Activated T-cell treated with anti-CD3 and anti-CD28 coated beads, Interleukin-2, amount 50 U/mL, for 1 hour (primary cell): Measurements from ENCODE around the gene NTRK2.

Experiments used
- DNase-seq: peaks from one replicate; pipeline ENCODE4 v3.0.0-alpha.2; 2020

NTRK2 gene

DNA sequence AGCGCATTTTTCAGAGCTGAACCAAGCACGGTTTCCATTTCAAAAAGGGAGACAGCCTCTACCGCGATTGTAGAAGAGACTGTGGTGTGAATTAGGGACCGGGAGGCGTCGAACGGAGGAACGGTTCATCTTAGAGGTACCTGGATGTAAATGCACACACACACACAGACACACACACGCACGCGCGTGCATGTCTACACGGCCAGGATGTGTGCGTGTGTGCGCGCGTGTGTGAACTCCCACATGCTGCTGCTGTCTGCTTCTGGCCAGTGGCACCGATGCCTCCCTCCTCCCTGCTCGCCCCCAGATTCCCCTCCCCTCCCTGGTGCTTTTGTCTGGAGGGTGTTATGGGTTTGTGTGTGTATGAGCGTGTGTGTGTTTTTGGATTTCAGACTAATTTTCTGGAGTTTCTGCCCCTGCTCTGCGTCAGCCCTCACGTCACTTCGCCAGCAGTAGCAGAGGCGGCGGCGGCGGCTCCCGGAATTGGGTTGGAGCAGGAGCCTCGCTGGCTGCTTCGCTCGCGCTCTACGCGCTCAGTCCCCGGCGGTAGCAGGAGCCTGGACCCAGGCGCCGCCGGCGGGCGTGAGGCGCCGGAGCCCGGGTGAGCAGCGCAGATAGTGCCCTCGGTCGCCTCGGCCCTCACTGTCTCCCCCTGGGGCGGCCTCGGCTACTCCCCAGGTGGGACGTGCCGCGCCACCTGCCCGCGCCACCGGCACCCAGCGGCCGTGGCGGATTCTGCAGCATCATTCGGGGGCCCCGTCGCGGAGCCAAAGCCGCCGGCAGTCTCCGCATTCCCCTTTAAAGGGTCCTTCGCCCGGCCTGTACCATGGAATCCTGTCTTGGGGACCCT is at the start of gene NTRK2:
NTRK2 (plus strand) TSS at position 442 of the 850 bp plus-strand sequence. CDS start 1,020 bp downstream, outside the sequence.
- DNase-seq, result no peak

DNA sequence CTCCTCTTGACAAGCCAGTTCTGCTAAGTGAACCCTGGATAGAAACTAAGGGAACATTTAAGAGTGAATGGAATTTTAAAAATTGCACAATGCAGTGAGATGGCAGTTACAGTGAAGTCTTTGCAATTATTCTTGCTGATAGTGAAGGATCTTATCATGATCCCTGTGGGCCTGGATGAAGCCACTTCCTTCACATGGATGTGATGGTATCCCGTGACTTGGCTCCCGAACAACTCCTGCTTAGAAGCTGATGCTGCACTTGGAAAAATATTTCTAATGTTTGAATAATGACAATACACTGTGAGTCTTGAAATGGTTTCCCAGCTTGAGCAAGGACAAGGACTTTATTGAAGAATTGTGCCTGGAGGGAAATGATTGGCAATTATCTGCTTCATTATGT is 49.2 kb upstream of the NTRK2 start:
- DNase-seq, result no peak

DNA sequence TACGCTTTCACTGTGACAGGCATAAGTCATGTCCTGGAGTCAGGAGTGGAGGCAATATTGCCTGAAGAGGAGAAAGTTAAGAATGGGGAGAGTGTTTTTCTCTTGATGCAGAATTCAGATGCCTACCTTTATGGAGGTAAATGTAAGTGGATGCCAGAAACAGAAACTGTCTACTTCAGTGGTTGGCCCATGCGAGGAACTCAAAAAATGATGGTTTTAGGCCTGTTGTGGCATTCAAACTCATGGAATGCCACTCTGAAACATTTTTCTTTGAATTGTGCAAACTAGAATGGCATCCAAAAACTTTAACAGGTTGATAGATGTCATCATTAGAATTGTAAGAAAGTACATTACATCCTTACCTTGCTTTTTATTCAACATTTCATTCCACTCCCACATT is 47.7 kb upstream of the NTRK2 start:
- no peak for DNase-seq

DNA sequence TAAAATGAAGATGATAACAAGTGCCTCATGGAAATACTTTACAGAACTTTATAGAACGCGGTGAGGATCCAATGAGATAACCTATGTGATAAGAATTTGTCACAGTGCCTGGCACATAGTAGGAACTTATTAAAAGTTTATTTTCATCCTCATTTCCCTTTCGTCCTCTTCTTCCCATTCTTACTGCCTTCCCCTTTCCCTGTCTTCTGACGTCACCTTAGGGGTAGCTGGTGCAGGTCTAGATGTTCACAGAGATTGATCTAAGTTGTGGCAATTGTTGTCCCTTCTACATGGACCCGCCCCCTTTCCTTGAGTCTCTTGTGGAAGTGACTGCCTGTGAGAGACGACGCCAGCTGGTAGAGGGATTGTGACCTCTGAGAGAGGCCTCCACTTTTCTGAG is 46.5 kb upstream of the NTRK2 start:
- DNase-seq, result no peak

DNA sequence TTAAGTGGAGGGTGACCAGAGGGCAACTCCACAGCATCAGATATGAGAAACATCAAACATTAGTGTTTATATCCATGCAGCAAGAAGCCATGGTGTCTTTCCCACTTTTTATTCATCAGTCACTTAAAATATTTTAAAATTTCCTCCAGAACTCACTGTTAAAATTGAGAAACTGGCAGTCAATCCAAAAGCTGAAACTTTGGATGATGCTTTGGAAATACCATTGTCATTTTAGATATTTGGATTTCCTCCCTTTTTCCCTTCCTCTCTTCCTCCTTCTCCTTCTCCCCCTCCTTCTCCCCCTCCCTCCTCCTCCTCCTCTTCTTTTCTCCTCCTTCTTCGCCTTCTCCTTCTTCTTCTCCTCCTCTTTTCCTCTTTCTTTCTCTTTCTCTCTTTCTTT is 33.1 kb upstream of the NTRK2 start:
- no peak for DNase-seq

DNA sequence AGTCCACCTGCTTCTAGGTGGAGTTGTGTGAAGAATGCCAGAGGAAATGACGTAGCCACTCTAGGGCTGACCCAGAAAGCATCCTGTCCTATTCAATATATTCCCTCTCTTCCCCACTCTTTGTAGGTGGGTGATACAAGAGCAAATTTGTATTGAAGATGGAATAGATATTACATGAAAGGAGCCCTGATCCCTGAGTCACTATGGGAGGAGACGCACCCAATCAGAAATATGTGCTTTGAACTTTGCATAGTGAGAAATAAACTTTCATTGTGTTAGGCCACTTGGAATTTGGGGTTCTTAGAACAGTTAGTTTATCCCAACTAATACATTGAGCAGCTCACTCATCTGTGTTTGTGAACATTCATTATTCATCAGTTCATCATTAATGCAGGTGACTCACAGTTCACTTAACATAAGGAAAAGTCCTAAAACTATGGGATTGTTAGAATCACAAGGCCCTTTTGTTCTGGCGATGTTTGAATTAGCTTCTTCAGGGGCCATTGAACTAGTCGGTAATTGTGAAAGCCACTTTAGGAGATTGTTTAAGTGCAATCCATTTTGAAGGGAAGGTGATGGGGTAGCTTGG is 26.9 kb upstream of the NTRK2 start:
- DNase-seq, result no peak

DNA sequence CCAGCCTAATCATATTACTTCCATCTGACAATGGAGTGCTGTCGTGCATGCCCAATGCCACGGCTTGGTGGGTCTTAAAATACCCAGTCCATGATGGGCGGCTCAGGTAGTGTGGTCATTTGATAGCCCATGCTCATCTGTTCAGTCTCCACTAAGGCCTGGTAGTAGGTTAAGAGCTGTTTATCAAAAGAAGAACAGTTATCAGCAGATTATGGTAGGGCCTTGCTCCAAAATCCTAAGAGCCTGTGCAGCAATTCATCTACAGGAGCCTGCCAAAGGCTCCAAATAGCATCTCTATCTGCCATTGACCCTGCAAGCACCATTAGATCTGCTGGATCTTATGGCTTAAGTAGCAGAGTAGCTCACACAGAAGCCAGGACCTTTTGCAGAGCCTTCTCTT is 21.8 kb upstream of the NTRK2 start:
- DNase-seq, result no peak

DNA sequence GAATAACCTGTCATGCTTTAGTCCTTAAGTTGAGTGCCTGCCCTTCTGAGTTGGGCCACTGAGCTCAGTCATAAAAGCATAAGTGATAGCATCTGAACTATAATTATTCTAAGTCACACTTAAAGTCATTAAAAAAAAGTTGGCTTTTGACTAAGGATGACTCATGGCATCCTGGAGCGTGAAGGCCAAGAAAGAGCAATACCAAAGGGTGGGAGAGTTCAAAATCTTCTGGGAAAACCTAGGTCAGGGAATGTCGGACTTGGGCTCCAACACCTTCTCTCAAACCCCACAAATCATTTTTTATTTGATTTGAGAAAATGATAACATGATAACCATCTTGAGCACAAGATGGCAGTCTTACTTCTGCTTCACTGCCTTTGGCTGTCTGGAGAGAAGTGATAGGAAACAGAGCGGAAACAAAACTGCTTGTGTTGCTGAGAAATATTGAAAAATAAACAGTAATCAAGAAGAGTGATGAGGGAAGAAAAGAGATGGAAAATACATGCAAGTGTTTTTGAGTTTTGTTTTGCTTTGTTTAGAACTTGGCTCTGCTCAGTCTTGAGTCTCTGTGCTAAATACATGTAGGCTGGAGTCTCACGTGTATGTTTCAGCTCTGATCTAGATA is 16.9 kb upstream of the NTRK2 start:
- DNase-seq, result no peak

DNA sequence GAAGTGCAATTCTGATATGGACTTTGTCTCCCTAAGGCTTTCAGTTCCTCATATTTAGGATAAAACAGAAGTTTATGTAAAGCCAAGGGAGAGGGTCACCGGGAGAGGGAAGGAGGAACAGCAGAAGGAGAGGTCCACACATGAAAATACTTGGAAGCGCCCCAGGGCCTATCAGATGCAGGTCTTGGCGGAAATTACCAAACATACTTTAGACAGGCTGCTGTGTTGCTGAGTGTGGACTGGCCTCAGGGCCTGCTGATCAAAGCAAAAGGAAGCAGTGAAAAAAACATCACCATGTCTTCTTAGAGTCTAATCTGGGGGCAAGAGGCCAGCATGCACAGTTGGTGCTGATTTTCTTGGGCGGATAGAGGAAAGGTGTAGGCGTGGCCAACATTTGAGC is 14.1 kb upstream of the NTRK2 start:
- no peak for DNase-seq

DNA sequence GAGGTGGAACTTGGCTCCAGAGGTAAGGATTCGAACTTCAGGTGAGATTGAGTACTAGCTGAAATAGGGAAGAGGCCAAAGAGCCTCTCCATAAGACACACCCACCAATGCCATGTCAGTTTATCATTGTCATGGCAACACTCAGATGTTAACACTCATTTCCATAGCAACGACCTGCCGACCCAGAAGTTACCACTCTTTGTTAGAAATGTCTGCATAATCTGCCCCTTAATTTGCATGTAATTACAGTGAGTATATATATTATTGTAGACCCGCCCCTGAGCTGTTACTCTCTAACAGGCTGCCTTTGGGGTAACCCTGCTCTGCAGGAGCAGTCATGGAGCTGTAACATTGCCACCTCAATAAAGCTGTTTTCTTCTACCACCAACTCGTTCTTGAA is 10.2 kb upstream of the NTRK2 start:
- DNase-seq, result no peak

DNA sequence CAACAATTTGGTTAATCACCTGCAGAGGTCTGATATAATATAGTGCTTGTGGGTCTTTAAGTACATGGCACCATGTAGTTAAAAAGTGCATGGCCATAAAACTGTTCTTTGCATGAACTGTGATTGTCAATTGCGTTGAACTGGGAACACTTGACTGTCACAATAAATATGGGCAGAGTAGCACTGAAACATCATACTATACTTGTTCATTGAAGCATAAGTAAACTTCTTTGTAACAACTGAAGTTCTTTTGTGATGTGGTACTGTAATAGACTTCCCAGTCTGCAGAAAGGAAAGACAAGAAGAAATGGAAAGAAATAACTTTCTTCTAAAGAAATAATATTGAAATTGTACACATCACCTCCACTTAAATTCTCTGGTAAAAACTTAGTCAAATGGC is 9.8 kb upstream of the NTRK2 start:
- DNase-seq, result no peak

DNA sequence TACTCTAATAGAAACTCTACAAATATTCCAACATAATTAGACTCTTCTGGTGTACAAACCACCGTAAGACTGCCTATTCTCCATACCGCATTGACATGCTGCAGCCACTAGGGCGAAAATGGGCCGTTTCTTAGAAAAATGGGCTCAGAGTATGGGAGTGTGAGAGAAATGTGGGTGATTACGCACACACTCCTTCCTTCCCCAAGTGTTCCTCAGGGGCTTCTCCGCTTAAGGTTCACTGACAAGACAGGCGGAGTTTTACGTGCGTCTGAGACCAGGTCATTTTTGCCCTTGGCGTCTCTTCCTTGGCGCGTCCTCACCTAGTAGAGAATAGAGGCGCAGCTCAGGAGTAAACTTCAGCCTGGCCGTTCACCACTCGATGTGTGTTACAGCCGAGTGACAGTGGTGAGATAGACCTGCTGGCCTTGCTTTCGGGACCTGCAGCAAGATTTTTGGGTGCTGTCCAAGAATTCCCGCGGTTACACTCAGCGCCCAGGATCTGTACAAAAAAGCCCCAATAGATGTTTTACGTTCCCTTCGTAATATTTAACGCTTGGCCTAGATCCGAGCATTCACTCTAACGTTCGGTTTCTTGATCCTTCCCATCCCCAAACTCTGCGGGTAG is 1.8 kb upstream of the NTRK2 start:
- no peak for DNase-seq

DNA sequence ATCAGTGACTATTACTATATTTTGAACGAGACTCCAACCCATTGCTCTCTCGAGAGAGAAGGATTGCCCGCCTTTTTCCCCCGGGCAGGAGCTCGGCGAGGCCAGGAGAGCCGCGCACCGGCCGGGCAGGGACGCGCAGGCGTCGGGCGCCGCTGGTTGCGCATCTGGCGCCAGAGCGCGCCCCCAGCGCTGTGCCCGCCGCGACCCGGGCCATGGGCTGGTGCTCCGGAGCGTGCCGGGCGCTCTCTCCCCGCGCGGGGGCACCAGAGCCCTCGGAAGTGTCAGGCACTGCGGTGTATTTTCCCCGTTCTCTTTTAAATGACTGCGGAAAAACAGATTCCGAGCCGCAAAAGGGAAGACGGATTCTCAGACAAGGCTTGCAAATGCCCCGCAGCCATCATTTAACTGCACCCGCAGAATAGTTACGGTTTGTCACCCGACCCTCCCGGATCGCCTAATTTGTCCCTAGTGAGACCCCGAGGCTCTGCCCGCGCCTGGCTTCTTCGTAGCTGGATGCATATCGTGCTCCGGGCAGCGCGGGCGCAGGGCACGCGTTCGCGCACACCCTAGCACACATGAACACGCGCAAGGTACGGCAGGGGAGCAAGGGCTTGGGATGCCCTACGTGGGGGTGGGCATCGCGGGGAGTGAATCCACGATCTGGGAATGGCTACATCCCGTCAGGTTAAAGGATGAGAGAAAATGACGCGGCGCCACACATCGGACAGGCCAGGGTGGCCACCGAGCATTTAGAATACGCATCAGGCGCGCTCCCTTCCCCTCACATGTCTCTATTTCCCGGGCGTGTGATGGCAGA is 1.1 kb upstream of the NTRK2 start:
- DNase-seq, result no peak

DNA sequence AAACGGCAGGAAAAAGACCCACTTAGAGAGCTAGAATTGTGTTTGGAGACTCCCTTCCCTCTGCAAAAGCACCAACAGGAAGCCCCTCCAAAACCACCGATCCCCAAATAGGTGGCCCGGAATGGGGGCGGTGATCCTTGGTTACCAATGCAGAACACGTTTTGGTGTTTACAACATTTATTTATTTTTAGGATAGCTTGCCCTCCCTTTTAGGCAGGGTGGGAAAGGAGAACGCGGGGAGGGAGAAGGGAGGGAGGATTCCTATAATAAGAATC is 579 bp upstream of the NTRK2 start:
- DNase-seq, result no peak

DNA sequence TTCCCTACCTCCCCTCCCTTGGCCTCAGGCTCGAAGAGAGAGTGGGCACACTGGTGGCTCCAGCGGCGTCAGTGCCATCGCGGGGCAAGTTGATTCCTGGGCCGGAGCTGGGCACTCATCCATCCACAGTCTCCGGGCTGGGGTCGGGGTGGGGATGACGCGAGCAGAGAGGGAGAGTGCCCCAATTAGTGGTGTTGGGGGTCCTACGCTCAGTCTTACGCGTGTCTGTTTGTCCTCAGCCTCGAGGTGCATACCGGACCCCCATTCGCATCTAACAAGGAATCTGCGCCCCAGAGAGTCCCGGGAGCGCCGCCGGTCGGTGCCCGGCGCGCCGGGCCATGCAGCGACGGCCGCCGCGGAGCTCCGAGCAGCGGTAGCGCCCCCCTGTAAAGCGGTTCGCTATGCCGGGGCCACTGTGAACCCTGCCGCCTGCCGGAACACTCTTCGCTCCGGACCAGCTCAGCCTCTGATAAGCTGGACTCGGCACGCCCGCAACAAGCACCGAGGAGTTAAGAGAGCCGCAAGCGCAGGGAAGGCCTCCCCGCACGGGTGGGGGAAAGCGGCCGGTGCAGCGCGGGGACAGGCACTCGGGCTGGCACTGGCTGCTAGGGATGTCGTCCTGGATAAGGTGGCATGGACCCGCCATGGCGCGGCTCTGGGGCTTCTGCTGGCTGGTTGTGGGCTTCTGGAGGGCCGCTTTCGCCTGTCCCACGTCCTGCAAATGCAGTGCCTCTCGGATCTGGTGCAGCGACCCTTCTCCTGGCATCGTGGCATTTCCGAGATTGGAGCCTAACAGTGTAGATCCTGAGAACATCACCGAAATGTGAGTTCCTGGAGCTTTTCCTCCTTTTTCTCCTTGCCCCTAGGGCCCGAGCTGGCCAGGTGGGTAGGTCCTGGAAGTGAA is 861 bp downstream of the NTRK2 start:
- DNase-seq, result no peak

DNA sequence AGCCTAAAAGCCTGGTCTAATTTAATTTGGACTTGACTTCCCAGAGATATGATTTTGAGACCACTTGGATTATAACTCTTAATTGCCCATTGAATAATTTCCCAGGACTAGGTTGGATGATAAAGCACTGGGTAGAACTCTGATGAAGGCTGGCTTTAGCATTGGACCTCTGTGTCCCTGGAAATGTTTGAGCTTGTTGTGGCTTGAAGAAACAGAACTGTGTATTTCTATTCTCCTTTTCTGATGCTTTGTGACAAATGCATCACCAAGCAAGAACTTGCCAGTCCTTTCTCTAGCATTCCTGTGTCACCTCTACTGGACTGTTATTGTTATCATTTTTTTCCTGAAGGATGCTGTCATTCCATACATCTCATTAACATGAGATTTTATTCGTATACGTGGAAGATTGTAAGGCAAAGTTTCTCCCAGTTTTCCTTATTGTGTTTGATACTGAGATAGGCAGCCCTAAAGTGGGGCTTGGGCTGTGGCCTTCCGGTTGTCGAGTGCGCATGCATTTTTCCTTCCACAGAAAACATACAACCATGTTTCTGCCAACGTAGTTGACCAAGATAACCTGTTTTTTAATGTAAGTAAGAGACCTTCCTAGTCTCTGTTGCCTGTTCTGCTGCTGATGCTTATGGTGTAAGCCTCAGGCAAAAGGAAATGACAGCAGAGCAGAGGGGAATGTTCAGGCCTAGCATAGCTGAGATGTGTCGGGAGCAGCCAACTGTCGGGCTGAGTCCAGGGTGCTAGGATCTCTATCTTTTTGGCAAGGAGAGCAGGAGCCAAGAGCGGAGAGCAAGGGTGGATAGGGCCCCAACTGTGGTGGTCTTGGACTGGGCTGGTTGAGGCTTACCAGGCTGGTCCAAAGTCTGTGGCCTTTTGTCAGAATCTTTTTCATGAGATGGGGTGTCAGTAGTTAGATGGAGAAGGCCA is 2.3 kb downstream of the NTRK2 start:
- no peak for DNase-seq

DNA sequence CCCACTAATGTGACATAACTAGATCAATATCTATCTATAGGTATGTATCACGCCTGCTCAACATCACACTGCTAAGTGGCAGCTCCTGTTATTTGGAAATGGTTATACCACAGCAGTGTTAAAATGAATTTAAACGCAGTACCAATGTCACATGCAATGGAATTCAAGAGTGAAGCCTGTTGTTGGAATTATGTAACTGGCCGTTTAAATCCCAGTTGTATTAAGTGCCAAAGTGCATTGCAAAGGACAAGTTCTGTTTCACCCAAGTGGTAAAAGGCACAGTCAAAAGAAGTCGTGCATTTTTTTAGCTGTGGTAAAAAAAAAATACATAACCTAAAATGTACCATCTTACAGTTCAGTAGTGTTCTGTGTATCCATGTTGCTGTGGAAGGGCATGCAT is 4.3 kb downstream of the NTRK2 start:
- no peak for DNase-seq

DNA sequence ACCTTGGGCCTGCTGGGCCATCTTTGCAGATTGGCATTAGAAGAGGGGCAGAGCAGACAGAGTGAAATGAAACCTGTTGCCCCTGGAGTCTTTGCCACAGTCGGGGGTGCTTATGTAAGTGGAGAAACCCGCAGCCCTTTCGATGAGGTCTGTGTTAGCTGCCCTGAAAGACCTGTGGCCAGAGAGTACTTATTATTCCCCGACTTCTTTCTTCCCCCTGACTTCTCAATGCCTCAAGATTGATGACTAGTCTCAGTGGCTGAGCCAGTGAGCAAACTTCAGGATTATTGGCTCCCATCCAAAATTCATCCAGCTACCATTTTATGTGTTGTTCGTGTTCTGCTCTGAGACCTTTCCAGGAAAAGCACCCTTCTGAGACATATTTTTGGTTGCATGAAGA is 7.6 kb downstream of the NTRK2 start:
- no peak for DNase-seq

DNA sequence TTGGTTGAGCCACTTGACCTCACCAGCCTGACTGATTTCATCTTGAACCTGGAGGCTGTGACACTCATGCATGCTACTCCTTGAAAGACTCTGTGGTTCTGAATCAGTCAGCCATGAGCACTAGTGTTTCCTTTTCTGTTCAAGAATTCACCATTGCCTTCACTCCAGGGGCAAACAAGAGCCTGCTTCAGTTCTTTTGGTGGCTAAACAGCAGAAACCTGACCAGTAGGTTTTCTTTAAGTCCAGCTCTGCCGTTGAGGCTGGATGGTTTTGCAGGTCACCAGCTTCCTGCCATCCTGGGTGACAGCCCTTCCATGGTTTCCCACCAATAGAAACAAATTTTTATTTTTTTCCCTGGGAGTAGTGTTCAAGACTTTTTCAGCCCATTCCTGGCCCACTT is 10.0 kb downstream of the NTRK2 start:
- no peak for DNase-seq

DNA sequence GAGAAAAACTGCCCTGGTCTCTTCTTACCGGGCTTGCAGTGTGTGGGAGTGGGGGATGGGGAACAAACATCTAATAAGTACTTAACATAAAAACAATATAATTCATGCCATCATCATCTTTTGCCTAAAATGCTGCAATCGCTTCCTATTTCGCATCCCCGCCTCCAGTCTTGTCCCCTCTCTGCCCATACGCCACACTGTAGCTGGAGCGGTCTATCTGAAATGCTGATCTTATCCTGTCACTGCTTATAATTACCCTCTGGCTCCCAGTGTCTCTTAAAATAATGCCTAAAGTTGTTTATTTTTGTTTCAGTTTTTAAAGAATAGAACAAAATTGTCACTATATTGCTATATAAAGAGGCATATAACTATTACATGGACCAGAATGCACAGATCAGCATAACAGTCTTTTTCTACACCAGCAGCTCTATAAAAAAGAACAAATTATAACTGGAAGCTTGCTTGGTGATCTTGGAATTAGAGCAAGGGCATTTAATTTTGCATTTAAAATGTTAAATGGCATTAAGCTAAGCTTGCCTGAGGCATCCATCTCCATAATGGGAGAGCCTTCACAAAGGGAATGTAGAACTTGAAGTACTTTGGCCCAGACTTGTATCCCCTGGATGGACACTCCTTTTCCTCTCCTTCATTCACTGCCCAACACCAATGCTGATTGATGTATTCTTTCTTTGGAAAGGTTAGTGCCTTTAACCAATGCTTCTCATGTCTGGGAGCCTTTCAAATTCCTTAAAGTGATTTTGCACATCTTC is 12.2 kb downstream of the NTRK2 start:
- DNase-seq, result no peak
